Stimulated activated CD4-positive, alpha-beta T cell treated with anti-CD3 and anti-CD28 coated beads, Interleukin-2, amount 100 ng/mL, for 4 hours (primary cell): ENCODE results near the gene FGD5.

Source experiments
- DNase-seq: peaks from one replicate; pipeline ENCODE4 v3.0.0-alpha.2; 2020; ENCODE audit warnings: low read depth

FGD5 gene

GRCh38 chr3:14832975-14833722 is 14.4 kb downstream of the FGD5 start:
- no peak for DNase-seq

DNA sequence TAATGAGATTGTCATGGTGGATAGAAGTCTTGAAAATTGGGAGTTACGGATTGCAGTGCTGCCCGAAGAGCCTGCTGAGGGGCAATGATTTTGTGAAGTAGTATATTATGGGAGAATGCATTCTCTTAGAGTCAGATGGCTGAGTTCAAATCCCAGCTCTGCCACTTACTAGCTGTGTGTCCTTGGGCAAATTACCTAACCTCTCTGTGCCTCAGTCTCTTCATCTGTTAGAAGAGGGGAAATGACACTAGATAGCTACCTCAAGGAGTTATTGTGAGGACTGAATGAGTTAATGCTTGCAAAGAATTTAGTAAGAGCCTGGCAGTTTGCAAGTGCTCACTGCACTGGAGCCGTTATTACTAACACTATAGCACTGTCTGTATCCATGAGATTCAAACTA is 15.4 kb downstream of the FGD5 start:
- no peak for DNase-seq

GRCh38 chr3:14834807-14835466 is 16.2 kb downstream of the FGD5 start:
- DNase-seq: no peak

- no peak for DNase-seq
These were observed 17.3 kb downstream of the FGD5 start for GRCh38 chr3:14836049-14836468.

- no peak for DNase-seq
These were observed 18.6 kb downstream of the FGD5 start for GRCh38 chr3:14837186-14837877.

GRCh38 chr3:14837878-14838258 is 19.1 kb downstream of the FGD5 start:
- DNase-seq: no peak

DNA sequence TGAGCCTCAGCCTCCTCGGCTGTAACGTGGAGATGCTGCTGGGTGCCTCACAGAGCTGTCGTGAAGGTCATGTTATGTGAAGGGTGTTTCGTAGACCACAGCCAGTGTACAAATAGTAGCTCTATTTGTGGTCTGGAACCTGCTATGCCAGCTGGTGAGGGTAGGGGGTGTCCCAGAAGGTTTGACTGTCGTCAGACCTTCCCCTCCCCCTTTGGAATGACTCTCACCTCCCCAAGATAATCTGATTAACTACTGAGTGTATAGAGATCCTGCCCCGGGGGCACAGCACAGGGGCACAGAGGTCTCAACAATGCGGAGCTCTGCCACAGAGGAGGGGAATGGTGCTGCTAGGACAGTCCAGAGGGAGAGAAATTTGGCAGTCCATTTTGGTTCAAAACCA is 20.5 kb downstream of the FGD5 start:
- no peak for DNase-seq

- no peak for DNase-seq
These were observed 23.1 kb downstream of the FGD5 start for GRCh38 chr3:14841836-14842235.

- DNase-seq: no peak
These were observed 23.5 kb downstream of the FGD5 start for GRCh38 chr3:14842277-14842676.

DNA sequence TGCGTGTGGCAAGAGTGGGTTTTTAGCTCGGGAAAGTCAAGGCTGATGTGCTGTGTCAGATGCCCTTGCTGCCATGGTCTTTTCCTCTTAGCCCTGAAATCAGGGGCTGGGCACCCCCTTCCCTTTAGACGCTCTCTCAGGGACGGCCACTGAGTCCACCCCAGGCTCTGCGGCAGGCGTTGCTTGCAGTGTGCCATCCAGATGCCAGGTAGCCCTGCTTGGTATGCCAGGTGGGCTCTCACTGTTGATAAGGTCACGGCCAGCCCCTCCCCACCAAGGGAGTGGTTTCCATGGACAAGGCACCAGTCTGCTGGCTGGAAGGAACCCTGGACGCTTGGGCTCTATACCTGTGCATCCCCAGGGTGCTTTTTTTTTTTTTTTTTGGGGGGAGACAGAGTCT is 24.6 kb downstream of the FGD5 start:
- DNase-seq: no peak

GRCh38 chr3:14844386-14845170 is 25.8 kb downstream of the FGD5 start:
- DNase-seq: no peak

DNA sequence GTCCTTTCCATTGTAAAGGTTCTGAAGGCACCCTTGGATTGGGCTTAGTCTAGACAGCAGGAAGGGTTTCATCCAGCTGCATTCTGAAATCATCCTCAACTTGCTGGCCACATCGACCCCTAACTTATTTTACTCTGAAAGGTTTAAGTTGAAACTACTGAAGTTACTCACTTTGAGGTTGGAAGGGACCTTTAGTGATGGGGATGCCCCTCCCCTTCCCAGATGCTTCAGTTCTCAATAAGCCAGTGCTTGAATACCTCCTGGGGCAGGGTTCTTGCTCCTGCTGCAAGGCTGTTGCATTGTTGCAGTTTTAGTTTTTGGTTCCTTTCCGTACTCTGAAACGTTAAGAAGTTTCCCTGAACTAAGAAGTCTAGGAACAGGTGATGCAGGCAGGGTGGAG is 26.4 kb downstream of the FGD5 start:
- no peak for DNase-seq

GRCh38 chr3:14845826-14846225 is 27.1 kb downstream of the FGD5 start:
- no peak for DNase-seq

DNA sequence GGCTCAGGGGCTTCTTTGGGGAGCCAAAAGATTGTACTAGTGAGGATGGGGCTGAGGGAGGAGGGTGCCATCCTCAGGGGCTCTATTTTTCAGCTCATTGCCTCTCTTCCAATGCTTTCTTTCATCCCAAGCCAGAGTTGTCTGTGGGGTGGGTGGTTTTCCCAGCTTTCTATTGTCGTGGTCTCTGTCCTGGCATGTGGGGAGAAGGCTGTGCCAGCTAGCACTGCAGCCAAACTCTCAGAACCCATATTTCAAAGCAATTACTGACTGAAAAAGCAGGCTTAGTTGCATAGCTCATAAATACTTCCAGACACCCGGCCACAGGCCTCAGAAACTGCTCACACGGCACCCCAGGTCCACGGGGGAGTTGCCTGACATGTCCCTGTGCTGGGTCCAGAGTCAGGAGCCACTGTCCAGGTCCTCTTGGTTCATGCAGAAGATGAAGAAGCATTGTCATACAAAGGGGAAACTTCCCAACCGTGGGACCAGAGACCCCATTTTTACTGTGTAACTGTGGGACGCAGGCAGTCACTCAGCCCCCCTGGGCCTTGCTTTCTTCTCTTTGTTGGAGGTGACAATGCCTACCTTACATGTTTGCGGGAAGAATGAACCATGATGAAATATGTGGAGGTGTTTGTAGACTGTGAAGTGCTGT is 27.6 kb downstream of the FGD5 start:
- no peak for DNase-seq

- no peak for DNase-seq
These were observed 29.1 kb downstream of the FGD5 start for GRCh38 chr3:14847613-14848541.

- no peak for DNase-seq
These were observed 30.1 kb downstream of the FGD5 start for GRCh38 chr3:14848906-14849305.

DNA sequence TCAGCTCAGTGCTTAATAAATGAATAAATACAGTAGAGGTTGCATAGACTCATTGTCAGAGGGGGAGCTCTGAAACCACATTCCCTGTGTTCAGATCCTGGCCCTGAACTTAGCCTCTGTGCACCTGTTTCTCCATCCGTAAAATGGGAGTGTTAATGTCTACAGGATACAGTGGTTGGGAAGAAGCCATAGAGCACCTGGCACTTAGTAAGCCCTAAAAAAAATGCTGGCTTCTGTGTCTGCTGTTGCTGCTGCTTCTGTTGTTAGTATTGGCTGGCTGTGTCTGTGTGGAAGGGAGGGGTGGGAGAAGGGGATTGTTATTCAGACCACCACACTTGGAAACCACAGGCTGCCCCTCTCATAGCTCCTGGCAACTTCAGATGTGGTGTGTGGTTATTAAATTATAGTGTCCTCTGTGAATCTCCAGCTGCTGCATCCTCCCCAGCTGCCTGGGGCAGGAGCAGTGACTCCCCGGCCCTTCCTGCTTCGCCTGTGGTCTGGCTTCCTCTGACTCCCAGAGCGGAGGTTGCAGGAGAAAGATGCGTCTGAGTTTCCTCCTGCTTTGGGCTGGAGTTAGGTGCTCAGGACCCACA is 31.0 kb downstream of the FGD5 start:
- no peak for DNase-seq

DNA sequence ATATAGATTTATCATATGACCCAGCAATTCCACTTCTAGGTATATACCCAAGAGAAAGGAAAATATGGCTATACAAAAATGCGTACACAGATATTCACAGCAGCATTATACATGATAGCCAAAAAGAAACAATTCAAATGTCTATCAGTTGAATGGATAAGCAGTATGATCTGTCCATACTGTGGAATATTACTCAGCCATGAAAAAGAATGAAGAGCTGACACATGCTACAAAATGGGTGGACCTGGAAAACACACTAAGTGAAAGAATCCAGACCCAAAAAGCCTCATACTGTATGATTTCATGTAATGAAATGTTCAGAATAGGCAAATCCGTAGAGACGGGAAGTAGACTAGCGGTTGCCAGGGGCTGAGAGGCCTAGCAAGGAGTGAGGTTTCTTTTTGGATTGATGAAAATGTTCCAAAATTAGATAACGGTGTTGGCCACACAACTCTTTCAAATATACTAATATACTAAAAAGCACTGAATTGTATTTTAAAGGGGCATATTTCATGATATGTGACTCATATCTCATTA is 33.4 kb downstream of the FGD5 start:
- DNase-seq: no peak

GRCh38 chr3:14852717-14853116 is 34.0 kb downstream of the FGD5 start:
- no peak for DNase-seq

GRCh38 chr3:14853271-14853951 is 34.6 kb downstream of the FGD5 start:
- DNase-seq: no peak
